Muscle layer of colon (tissue), 2 donors: ENCODE results near the gene ZBTB33.

ENCODE experiments used
- H3K27ac ChIP-seq: one replicate; pipeline ENCODE4 v1.7.0; 2013; ENCODE audit warnings: low read depth, mild to moderate bottlenecking, low read length, moderate library complexity
- H3K27me3 ChIP-seq, 2 donors: one replicate each; pipeline ENCODE4 v1.7.0; 2013; ENCODE audit warnings: low read length in 2 of 2, mild to moderate bottlenecking in 2 of 2; ENCODE audit not compliant: insufficient read depth in 2 of 2, control insufficient read depth in 1 of 2
- H3K36me3 ChIP-seq: one replicate; pipeline ENCODE4 v1.7.0; 2013; ENCODE audit warnings: mild to moderate bottlenecking, low read length; ENCODE audit not compliant: insufficient read depth
- H3K4me1 ChIP-seq: one replicate; pipeline ENCODE4 v1.7.0; 2013; ENCODE audit warnings: mild to moderate bottlenecking, low read length; ENCODE audit not compliant: insufficient read depth
- H3K4me3 ChIP-seq, 2 donors: one replicate each; pipeline ENCODE4 v1.7.0; 2013; ENCODE audit warnings: low read length in 2 of 2, low read depth in 1 of 2, mild to moderate bottlenecking in 1 of 2, moderate library complexity in 1 of 2
- H3K9ac ChIP-seq: one replicate; pipeline ENCODE4 v1.7.0; 2013; ENCODE audit warnings: low read length
- H3K9me3 ChIP-seq: one replicate; pipeline ENCODE4 v1.7.0; 2013; ENCODE audit warnings: mild to moderate bottlenecking, low read length
- donor health status: abdominal sarcoma.
- donor health status: Adenocarcinoma of cecum.

ZBTB33 gene

DNA sequence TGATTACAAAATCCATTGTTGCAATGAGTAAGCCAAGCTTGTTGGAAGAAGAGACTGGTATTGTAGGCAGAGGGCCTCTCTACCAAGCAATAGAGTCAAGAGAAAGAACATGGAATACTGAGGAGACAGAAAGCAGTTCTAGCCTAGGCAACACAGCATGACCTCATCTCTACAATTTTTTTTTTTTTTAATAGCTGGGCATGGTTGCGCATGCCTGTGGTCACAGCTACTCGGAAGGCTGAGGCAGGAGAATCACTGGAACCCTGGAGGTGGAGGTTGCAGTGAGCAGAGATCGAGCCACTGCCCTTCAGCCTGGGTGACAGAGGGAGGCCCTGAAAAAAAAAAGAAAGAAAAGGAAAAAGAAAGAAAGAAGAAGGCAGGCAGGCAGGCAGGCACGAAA, 11.7 kb upstream of the ZBTB33 start:
- no peak overlapping the region for H3K4me3 ChIP-seq

DNA sequence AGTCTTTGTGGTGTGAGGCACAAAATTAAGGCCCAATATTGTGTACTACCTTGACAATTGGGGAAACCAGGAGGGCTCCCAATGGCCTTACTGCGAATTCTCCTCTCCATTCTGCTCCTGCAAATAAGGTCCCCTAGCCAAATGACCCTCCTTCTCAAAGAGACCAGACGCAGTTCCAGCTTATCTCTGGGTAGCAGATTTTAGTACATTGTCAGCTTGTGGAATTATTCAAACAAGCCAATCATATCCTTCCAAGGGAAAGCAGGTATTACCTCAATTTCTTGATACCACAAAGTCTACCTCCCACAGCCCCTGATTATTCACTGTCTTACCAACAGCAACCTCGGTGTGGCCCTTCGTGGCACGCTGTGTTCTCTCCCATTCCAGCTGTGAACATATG, 7.8 kb upstream of the ZBTB33 start:
- no peak overlapping the region for H3K4me3 ChIP-seq
- no peaks in the 10 kb centered on the region for H3K9me3 ChIP-seq
- no peaks in the 10 kb centered on the region for H3K36me3 ChIP-seq
- H3K27me3 ChIP-seq = no peaks in the 10 kb centered on the region
- H3K27ac ChIP-seq = no peak overlapping the region
- H3K4me1 ChIP-seq = peaks cover 5% of the 10 kb centered on the region
- no peak overlapping the region for H3K9ac ChIP-seq

More for the DNA sequence above, 11.7 kb upstream of the ZBTB33 start:
- Histone ChIP-seq H3K9ac (no peak overlapping the region), H3K36me3 (no peaks in the 10 kb centered on the region), H3K9me3 (no peaks in the 10 kb centered on the region), H3K27me3 (no peaks in the 10 kb centered on the region), H3K4me1 (peaks cover 5% of the 10 kb centered on the region), H3K27ac (no peak overlapping the region)

DNA sequence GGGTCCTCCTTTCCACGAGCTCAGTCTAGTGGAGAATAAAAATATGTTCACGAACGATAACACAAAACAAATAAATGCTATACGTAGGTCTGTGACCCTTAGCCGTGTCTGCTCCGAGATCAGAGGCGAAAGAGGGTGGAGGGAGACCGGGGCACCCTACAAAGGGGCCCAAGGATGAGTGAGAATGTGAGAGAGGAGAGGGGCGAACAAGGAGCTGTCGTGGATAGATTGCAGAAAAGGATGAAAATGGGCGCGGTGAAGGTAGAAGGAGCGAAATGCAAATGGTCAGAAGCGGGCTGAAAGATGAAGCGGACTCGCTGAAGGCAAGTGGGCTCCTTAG, 6.2 kb upstream of the ZBTB33 start:
- peak overlapping the region; percentile 71 for H3K9ac ChIP-seq
- no peaks in the 10 kb centered on the region for H3K27me3 ChIP-seq
- peaks cover 5% of the 10 kb centered on the region for H3K4me1 ChIP-seq
- peak overlapping the region; percentile 80 for H3K27ac ChIP-seq
- no peaks in the 10 kb centered on the region for H3K36me3 ChIP-seq
- peak overlapping the region; percentile 52 to 55 for H3K4me3 ChIP-seq
- no peaks in the 10 kb centered on the region for H3K9me3 ChIP-seq

DNA sequence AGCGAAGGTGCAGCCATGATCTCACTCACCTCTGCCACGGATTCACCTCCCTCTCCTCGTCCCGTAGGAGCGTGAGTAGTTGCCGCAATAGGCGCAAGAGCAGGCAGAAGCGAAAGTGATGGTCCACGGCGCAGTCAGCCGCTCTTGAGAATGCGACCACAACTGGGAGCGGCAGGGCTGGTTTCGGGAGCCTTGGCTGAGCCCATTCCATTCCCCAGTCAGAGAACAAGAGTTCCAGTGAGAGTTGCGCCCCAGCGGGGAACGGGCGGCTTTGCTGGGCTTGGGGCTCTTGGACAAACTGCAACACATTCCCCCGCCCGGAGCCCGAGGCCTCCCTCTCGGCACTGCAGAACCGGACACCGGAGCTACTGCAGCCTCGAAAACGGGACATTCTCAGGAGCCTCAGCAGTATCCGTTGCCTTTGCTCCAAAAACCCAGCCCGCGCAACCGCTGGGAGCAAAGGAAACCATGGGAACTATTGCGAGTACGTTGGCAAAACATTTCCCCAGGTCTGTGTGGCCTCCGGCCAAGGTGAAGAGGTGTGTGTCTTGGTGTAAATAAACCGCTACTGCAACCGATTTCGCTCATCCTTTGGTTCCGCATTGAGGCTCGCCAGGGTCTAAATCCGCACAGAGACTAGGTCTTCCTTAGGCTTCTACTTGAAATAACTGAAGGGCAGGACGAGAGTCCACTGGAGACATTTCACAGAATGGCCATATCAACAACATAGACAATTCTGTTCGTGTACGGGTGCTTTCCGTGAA, 5.7 kb upstream of the ZBTB33 start:
- Histone ChIP-seq H3K27me3 (no peaks in the 10 kb centered on the region), H3K4me1 (peaks cover 5% of the 10 kb centered on the region), H3K4me3 (peak overlapping the region; percentile 52 to 55), H3K36me3 (no peaks in the 10 kb centered on the region), H3K9me3 (no peaks in the 10 kb centered on the region), H3K27ac (peak overlapping the region; percentile 80), H3K9ac (peak overlapping the region; percentile 71)

DNA sequence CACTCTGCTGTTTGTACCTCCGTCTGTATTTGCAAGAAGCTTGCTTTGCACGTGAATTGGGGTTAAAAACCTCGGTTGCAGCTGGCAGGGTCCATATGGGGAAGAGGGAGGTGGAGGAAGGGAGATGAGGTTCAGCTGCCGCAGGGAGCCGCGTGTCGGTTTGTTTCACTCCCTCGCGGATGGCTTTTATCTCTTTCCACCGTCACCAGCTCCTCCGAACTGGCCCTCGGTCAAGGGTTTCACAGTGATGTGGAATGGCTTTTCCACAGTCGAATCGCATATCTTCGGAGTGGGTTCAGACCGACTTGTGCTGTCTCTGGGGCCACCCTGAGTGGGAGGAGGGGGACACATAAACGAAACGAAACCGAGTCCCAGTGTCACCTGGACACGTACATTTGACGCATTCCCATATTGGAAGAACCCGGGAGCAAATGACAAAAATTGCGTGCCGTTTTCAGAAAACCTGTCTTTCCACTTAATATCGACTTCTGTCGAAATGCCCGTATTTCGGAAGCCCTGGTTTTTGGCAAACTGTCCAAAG, 929 bp downstream of the ZBTB33 start:
- Histone ChIP-seq H3K36me3 (peaks cover 8% of the 10 kb centered on the region), H3K4me1 (no peaks in the 10 kb centered on the region), H3K4me3 (peak overlapping the region; percentile 53 to 71), H3K27ac (peak overlapping the region; percentile 50), H3K9ac (peak overlapping the region; percentile 50), H3K9me3 (no peaks in the 10 kb centered on the region), H3K27me3 (no peaks in the 10 kb centered on the region)

DNA sequence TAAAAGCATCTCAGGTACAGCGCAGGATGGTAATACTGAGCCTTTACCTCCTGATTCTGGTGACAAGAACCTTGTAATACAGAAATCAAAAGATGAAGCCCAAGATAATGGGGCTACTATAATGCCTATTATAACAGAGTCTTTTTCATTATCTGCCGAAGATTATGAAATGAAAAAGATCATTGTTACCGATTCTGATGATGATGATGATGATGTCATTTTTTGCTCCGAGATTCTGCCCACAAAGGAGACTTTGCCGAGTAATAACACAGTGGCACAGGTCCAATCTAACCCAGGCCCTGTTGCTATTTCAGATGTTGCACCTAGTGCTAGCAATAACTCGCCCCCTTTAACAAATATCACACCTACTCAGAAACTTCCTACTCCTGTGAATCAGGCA, 3.2 kb downstream of the ZBTB33 start:
- H3K27me3 ChIP-seq = no peaks in the 10 kb centered on the region
- no peak overlapping the region for H3K4me3 ChIP-seq
- H3K27ac ChIP-seq = no peak overlapping the region
- no peaks in the 10 kb centered on the region for H3K9me3 ChIP-seq
- no peak overlapping the region for H3K9ac ChIP-seq
- H3K4me1 ChIP-seq = no peaks in the 10 kb centered on the region
- H3K36me3 ChIP-seq = peaks cover 8% of the 10 kb centered on the region

DNA sequence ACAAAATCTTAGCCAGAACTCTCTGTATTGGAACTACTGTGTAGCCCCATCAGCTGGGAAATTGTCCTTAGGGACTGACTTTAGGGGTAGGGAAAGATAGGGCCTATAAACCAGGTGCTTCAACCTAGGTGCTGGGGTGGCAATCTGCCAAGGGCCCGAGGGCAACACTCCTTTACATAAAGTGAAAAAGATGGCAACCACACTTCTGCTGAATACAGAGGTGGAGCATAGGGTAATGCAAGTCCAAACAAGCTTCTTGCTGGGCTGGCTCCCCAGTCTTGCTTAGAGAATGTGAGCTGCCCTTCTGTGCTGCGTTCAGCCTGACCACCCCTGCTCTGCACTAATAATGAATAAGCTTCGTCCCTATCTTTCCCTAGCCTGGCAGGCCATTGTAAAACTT, 9.8 kb downstream of the ZBTB33 start:
- Histone ChIP-seq H3K4me3 (no peak overlapping the region), H3K36me3 (no peaks in the 10 kb centered on the region), H3K27ac (no peak overlapping the region), H3K4me1 (no peaks in the 10 kb centered on the region), H3K27me3 (no peaks in the 10 kb centered on the region), H3K9ac (no peak overlapping the region), H3K9me3 (no peaks in the 10 kb centered on the region)

DNA sequence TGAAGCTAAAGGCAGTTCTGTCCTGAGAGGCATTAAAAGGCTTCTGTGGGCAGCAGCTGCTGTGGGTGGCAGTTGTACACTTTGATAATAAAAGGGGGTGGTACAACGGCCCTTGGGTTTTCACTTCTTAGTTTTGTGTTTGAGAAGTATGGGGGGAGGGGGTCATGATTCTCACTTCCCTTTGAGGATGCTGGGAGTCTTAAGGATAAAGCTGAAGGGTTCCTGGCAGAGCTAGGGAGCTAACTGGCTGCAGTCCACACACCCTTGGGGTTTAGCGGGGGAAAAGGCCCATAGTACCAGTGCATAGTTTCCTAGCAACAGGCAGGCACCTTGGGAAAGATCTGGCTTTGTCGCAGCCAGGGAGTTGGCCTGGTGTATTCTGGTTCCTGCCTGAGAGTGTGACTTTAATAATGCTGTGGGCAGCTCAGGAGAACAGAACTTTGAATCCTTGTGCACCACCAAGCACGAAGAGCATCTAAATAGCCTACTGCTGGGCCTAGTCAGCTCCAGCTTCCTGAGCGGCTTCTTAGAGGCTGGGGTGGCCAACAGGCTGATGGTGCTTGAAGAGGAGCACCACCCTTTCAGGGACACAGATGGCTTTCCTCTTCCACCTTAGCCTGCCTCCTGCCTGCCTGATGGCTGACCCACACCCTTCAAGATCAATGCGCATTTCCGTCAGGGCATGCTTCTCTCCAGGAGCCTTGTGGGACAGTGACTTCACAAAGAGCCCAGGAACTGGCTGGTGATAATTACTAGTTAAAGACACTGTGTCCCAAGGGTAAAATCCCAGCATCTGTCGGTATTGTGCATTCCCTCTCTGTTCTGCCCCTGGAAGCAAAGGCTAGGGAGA, 12.5 kb downstream of the ZBTB33 start:
- no peaks in the 10 kb centered on the region for H3K9me3 ChIP-seq
- no peaks in the 10 kb centered on the region for H3K27me3 ChIP-seq
- no peak overlapping the region for H3K27ac ChIP-seq
- no peak overlapping the region for H3K9ac ChIP-seq
- H3K36me3 ChIP-seq = no peaks in the 10 kb centered on the region
- no peak overlapping the region for H3K4me3 ChIP-seq
- no peaks in the 10 kb centered on the region for H3K4me1 ChIP-seq

DNA sequence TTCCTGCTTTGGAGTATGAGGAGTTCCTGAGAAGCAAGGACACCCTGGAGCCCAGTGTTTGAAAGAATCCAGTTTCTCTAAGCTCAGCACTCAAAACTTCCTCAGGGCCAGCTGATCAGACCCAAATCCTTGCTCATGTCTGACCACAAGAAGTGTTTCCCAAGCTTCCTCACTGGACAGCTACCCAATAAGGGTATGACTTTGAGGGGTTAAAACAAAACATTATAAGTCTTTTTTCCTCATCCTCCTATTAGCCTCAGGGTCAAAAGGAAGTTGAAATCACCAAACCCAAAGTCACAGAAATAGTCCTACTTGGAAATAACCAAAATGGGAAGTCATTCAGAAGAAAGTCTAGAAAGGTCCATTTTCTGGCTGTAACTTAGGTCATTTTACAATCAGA, 13.7 kb downstream of the ZBTB33 start:
- Histone ChIP-seq H3K4me3 (no peak overlapping the region), H3K4me1 (peaks cover 1% of the 10 kb centered on the region), H3K36me3 (no peaks in the 10 kb centered on the region), H3K27me3 (no peaks in the 10 kb centered on the region), H3K27ac (no peak overlapping the region), H3K9ac (no peak overlapping the region), H3K9me3 (no peaks in the 10 kb centered on the region)

DNA sequence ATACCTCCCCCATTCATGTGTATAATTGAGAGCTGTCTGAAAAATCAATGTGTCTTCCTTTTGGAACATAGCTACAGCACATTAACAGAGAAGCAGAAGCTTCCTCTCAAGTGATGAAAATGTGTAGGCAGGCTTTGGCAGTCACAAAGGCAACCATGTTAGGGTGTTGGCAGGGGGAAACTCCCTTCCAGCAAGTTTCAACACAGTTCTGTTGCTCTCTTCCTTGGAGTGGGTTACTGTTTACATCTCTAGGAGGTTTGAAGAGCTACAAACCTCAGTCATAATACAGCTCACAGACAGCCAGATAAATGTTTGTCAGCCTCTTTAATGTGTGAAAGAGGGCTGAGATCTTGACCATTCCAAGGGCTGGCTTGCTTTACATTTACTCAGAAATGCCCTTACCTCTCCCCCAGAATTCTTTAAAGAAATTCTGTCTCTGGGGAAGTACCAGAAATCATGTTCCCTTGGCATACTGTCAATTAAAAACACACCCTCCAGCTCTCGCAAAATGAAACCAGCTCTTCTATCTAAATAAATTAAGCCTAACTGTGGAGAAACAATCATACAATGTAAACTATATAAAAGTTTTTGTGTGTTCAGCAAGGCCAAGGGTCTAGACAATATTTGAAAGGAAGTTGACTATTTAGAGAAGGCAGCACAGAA, 18.9 kb downstream of the ZBTB33 start:
- H3K36me3 ChIP-seq = no peaks in the 10 kb centered on the region
- no peak overlapping the region for H3K27ac ChIP-seq
- peaks cover 12% of the 10 kb centered on the region for H3K4me1 ChIP-seq
- no peak overlapping the region for H3K9ac ChIP-seq
- H3K27me3 ChIP-seq = no peaks in the 10 kb centered on the region
- no peaks in the 10 kb centered on the region for H3K9me3 ChIP-seq
- H3K4me3 ChIP-seq = no peak overlapping the region

DNA sequence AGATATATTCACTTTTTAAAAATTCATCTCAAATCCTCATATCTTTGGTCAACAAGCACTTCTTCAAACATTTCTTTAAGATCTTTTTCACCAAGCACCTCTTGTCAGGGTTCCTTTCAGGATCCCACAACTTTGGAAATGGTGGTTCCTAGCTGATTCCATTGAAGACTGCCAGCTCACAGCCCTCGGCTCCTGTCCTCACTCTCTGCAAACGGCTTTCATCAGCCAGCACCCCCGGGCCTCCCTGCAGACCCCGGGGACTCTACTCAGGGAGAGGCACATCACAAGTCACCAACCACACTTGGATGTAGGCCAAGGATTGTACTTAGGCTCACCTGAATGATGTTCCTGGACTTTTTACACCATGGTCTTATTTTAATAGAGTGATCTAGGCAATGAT, 20.0 kb downstream of the ZBTB33 start:
- Histone ChIP-seq H3K27me3 (peaks cover 0 to 6% of the 10 kb centered on the region in 2 donors), H3K9ac (no peak overlapping the region), H3K36me3 (no peaks in the 10 kb centered on the region), H3K27ac (no peak overlapping the region), H3K4me1 (peaks cover 12% of the 10 kb centered on the region), H3K9me3 (no peaks in the 10 kb centered on the region), H3K4me3 (no peak overlapping the region)
